Omental fat pad (tissue), 4 donors: ENCODE results near the gene NTF4. TPM values are rescaled to one million over a fixed set of nuclear protein-coding genes. Genes with fewer than 3 reads are reported as not detected.
A peak's percentile ranks its signal among the peaks of the same experiment; 100 is the strongest.

ENCODE experiments used
- ATAC-seq: fragments of 150-250 bp; one replicate; pipeline ENCODE4 v1.9.1; 2016; ENCODE audit warnings: mild to moderate bottlenecking, moderate library complexity; ENCODE audit not compliant: low FRiP score
- DNase-seq: peaks from one replicate; pipeline ENCODE4 v3.0.0-alpha.2; 2019; ENCODE audit warnings: low spot score
- CTCF ChIP-seq, 3 donors: fragments of 450-650 bp; IDR thresholded peaks; one replicate each; pipeline ENCODE4 v1.5.1; 2016 to 2017; ENCODE audit warnings: antibody characterized with exemption in 3 of 3, mild to moderate bottlenecking in 3 of 3, moderate library complexity in 2 of 3
- total RNA-seq, 4 donors: library from RNA; depleted of rRNA; stranded (reverse); fragments of >200 nt; gene quantifications; one replicate each; pipeline ENCODE4 v1.1.0, GENCODE V29; 2016

The NTF4 gene
- total RNA-seq, 4 donors from 2014 or later: 0.84 TPM; not detected in 3

GRCh38 chr19:49098795-49099194, 34.2 kb upstream of the NTF4 start:
- TF ChIP-seq CTCF (IDR thresholded peaks at IDR 0.05): no peak
- no peak for DNase-seq
- no peak for ATAC-seq

DNA sequence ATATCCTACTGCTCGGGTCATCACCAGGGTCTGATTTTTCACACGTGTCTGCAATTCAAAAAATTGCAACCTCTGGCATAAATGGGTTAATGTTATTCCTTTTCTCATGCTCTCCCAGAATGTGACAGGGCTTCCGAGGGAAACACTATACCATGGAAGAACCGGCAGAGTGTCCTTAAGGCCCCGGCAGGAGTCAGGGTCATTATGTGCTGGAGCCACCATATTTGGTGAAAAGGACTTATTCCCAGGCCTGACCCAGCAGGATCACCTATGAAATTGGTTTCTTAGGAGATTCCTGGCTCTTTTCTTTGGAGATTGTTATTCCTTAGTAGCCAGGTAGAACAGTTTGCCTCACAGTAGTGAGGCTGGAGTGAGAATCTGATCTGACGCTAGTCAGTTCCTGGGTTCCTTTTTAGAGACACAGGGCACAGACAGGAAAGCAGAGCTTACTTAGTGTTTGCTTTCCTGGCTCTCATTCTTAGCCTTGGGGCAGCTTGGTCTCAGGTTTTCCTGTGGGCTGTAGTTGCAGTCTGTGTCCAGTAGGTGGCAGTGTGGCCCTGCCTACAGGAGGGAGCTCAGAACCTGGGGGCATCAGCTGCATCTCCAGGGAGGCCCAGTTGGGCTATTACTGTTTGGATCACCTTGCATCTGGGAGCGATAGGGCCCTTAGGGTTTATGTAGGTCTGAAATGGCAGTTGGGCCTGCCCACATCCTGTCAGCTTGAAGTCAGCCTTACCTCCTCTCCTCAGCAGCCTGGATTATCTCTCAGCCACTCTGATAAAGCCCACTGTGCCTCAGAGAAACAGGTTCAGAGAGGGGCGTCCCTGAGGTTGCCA, 33.1 kb upstream of the NTF4 start:
- ATAC-seq (peak; percentile 63), DNase-seq (no peak)
- TF ChIP-seq CTCF (IDR thresholded peaks at IDR 0.05): peak in 1 of 3 donors; percentile 93

DNA sequence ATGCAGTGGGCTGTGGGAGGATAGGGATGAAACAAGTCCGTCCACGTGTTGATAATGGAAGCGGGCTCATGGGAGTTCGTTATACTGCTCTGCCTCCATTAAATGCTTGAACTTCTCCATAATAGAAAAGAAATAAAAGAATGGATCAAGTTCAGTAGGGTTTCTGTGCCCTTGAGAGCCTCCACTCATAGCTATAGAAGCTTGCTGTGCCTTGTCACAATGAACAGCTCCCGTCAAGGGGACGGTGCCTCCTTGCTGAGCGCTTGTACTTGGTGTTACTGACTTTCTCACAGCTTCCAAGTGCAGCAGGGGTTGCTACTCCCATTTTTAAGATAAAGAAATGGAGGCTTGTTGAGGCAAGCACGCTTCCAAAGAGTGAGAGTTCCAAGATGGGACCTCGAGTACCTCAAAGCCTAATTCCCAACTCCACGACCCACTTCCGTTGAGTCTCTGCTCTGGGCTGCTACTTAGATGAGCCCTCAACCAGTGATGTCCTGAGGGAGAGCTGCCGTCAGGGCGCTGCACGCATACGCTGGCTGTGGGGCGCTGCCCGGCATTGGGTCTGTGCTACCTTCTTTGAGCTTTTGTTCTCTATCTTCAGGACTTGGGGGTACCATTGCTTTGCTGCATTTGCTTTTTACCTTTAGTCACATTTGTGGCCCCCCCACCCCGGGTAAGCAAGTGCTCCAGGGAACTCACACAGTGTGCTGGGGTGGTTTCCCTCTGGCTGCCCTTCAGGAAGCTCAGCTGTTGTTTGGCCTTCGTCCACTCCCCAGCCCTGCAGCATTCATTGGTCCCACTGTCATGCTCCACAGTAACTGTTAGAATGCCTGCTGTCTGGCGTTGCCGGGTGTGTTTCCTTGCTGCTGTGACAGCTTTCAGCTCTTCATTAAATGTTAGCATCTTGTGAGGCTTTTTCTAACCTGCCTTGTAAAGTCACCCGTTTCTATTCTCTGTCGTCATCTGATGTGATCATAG, 30.2 kb upstream of the NTF4 start:
- TF ChIP-seq CTCF (IDR thresholded peaks at IDR 0.05): no peak
- DNase-seq (no peak), ATAC-seq (no peak)

- DNase-seq: no peak
- ATAC-seq: no peak
- no peak for TF ChIP-seq CTCF (IDR thresholded peaks at IDR 0.05)
Observed at GRCh38 chr19:49092686-49093085, 28.1 kb upstream of the NTF4 start.

- no peak for TF ChIP-seq CTCF (IDR thresholded peaks at IDR 0.05)
- ATAC-seq (no peak), DNase-seq (no peak)
Observed at GRCh38 chr19:49091391-49092038, 26.9 kb upstream of the NTF4 start.

DNA sequence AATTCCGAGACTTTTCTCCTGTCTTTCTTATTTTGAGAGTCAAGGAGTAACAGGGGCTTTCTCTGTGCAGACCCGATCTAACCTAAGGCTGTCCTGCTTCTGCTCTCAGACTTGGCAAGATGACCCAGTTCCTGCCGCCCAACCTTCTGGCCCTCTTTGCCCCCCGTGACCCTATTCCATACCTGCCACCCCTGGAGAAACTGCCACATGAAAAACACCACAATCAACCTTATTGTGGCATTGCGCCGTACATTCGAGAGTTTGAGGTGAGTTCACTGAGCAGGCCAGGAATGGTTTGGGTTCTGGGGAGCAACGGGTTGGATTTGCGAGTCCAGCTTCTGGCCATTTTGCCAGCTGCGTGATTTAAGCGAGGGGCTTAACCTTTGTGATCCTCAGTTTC, 21.7 kb upstream of the NTF4 start:
- ATAC-seq: no peak
- no peak for TF ChIP-seq CTCF (IDR thresholded peaks at IDR 0.05)

More for the DNA sequence above, 21.7 kb upstream of the NTF4 start:
- no peak for DNase-seq
